Mesodermal cell (in vitro differentiated cells): ENCODE measurements around the gene RNF39.

Experiments used
- H3K27ac ChIP-seq: 2 replicates; pipeline ENCODE4 v1.7.0; 2013; ENCODE audit warnings: mild to moderate bottlenecking, low read depth, low read length, moderate library complexity; ENCODE audit not compliant: severe bottlenecking
- H3K36me3 ChIP-seq: 2 replicates; pipeline ENCODE4 v1.7.1; 2013; ENCODE audit warnings: mild to moderate bottlenecking, low read length, moderate library complexity; ENCODE audit not compliant: control insufficient read depth, insufficient read depth
- H3K4me1 ChIP-seq: one replicate; pipeline ENCODE4 v1.7.1; 2013; ENCODE audit warnings: mild to moderate bottlenecking, low read length; ENCODE audit not compliant: insufficient read depth, control insufficient read depth, poor library complexity, severe bottlenecking
- H3K4me3 ChIP-seq: 2 replicates; pipeline ENCODE4 v1.7.0; 2013; ENCODE audit warnings: low read length, control low read depth, mild to moderate bottlenecking; ENCODE audit not compliant: insufficient read depth, poor library complexity, severe bottlenecking; ENCODE audit errors: extremely low read depth
- H3K9me3 ChIP-seq: 2 replicates; pipeline ENCODE4 v1.7.1; 2013; ENCODE audit warnings: mild to moderate bottlenecking, low read length, moderate library complexity; ENCODE audit not compliant: control insufficient read depth
- WGBS, 2 experiments: methylation state at CpG; one replicate each; pipeline ENCODE4 v1.1.5; 2013; ENCODE audit warnings: missing lambda C conversion rate in 2 of 2; ENCODE audit not compliant: insufficient coverage in 2 of 2; 5-methylcytosine and 5-hydroxymethylcytosine counted together

Gene RNF39

GRCh38 chr6:30055513-30055912 is 20.1 kb downstream of the RNF39 start:
- Histone ChIP-seq H3K4me1 (peaks cover 4% of the 10 kb centered on the region), H3K9me3 (no peaks in the 10 kb centered on the region), H3K27ac (no peak overlapping the region), H3K36me3 (no peaks in the 10 kb centered on the region), H3K4me3 (no peak overlapping the region)
- 67% methylated on average over 1 of the region's 1 CpG; no CpG with 5 or more reads in 1 of the 2 experiments for WGBS, 2 experiments

- Histone ChIP-seq H3K36me3 (no peaks in the 10 kb centered on the region), H3K4me1 (no peaks in the 10 kb centered on the region), H3K4me3 (no peak overlapping the region), H3K9me3 (no peaks in the 10 kb centered on the region), H3K27ac (no peak overlapping the region)
- 75 to 86% methylated on average over 1 of the region's 3 CpGs for WGBS, 2 experiments
These were observed 21.9 kb downstream of the RNF39 start for GRCh38 chr6:30053682-30054081.

GRCh38 chr6:30047220-30047619 is 28.3 kb downstream of the RNF39 start:
- H3K36me3 ChIP-seq: no peaks in the 10 kb centered on the region
- H3K4me1 ChIP-seq: no peaks in the 10 kb centered on the region
- H3K9me3 ChIP-seq: no peaks in the 10 kb centered on the region
- WGBS, 2 experiments: 40% methylated on average over 1 of the region's 2 CpGs; no CpG with 5 or more reads in 1 of the 2 experiments
- no peak overlapping the region for H3K27ac ChIP-seq
- no peak overlapping the region for H3K4me3 ChIP-seq

- Histone ChIP-seq H3K9me3 (no peaks in the 10 kb centered on the region), H3K36me3 (no peaks in the 10 kb centered on the region), H3K4me3 (no peak overlapping the region), H3K27ac (no peak overlapping the region), H3K4me1 (no peaks in the 10 kb centered on the region)
- WGBS, 2 experiments: 89% methylated on average over 1 of the region's 2 CpGs; no CpG with 5 or more reads in 1 of the 2 experiments
These were observed 30.9 kb downstream of the RNF39 start for GRCh38 chr6:30044630-30045029.

- Histone ChIP-seq H3K36me3 (no peaks in the 10 kb centered on the region), H3K27ac (no peak overlapping the region), H3K4me3 (no peak overlapping the region), H3K9me3 (no peaks in the 10 kb centered on the region), H3K4me1 (no peaks in the 10 kb centered on the region)
- 94 to 100% methylated on average over 2 of the region's 2 CpGs for WGBS, 2 experiments
These were observed 31.8 kb downstream of the RNF39 start for GRCh38 chr6:30043744-30044143.

GRCh38 chr6:30042914-30043313 is 32.7 kb downstream of the RNF39 start:
- no peaks in the 10 kb centered on the region for H3K9me3 ChIP-seq
- WGBS, 2 experiments: 44 to 60% methylated on average over 1 of the region's 1 CpG
- no peaks in the 10 kb centered on the region for H3K36me3 ChIP-seq
- H3K4me3 ChIP-seq: no peak overlapping the region
- H3K4me1 ChIP-seq: no peaks in the 10 kb centered on the region
- no peak overlapping the region for H3K27ac ChIP-seq

GRCh38 chr6:30042476-30042875 is 33.1 kb downstream of the RNF39 start:
- Histone ChIP-seq H3K9me3 (no peaks in the 10 kb centered on the region), H3K27ac (no peak overlapping the region), H3K36me3 (no peaks in the 10 kb centered on the region), H3K4me3 (no peak overlapping the region), H3K4me1 (no peaks in the 10 kb centered on the region)
- 86% methylated on average over 1 of the region's 1 CpG; no CpG with 5 or more reads in 1 of the 2 experiments for WGBS, 2 experiments

- H3K36me3 ChIP-seq: no peaks in the 10 kb centered on the region
- H3K4me1 ChIP-seq: no peaks in the 10 kb centered on the region
- H3K27ac ChIP-seq: no peak overlapping the region
- no peaks in the 10 kb centered on the region for H3K9me3 ChIP-seq
- no peak overlapping the region for H3K4me3 ChIP-seq
- 76% methylated on average over 3 of the region's 4 CpGs; no CpG with 5 or more reads in 1 of the 2 experiments for WGBS, 2 experiments
These were observed 33.7 kb downstream of the RNF39 start for GRCh38 chr6:30041821-30042220.

GRCh38 chr6:30041221-30041620 is 34.3 kb downstream of the RNF39 start:
- H3K9me3 ChIP-seq: no peaks in the 10 kb centered on the region
- H3K4me1 ChIP-seq: no peaks in the 10 kb centered on the region
- H3K36me3 ChIP-seq: no peaks in the 10 kb centered on the region
- 87 to 95% methylated on average over 2 to 3 of the region's 6 CpGs for WGBS, 2 experiments
- H3K27ac ChIP-seq: no peak overlapping the region
- no peak overlapping the region for H3K4me3 ChIP-seq

GRCh38 chr6:30037182-30037788 is 38.3 kb downstream of the RNF39 start:
- H3K4me1 ChIP-seq: no peaks in the 10 kb centered on the region
- H3K4me3 ChIP-seq: no peak overlapping the region
- no peaks in the 10 kb centered on the region for H3K36me3 ChIP-seq
- 50% methylated on average over 2 of the region's 4 CpGs; no CpG with 5 or more reads in 1 of the 2 experiments for WGBS, 2 experiments
- H3K27ac ChIP-seq: no peak overlapping the region
- H3K9me3 ChIP-seq: no peaks in the 10 kb centered on the region

- Histone ChIP-seq H3K27ac (no peak overlapping the region), H3K36me3 (no peaks in the 10 kb centered on the region), H3K9me3 (no peaks in the 10 kb centered on the region), H3K4me3 (no peak overlapping the region), H3K4me1 (no peaks in the 10 kb centered on the region)
- WGBS, 2 experiments: 80 to 100% methylated on average over 1 of the region's 1 CpG
These were observed 39.8 kb downstream of the RNF39 start for GRCh38 chr6:30035784-30036183.
